Activated T-helper 1 cell treated with anti-CD3 and anti-CD28 coated beads, Interleukin-12 subunit alpha, Interleukin-12 subunit beta, Interleukin-2, Interleukin-4 antibody, amounts not matched to agents 30 ng/mL and 10 ng/mL and 1 ng/mL, durations not matched to agents 14 hours and 24 hours and 36 hours (primary cell): ENCODE data around the gene FBLIM1. TPM values are rescaled to one million over a fixed set of nuclear protein-coding genes. Genes with fewer than 3 reads are reported as not detected.

ENCODE experiments used
- DNase-seq: peaks from one replicate; pipeline ENCODE4 v3.0.0; 2021; ENCODE audit warnings: low spot score
- H3K27ac Mint-ChIP-seq: one replicate; pipeline ENCODE4 v1.8.0; 2021; ENCODE audit warnings: mild to moderate bottlenecking, mixed read lengths
- H3K27me3 Mint-ChIP-seq: one replicate; pipeline ENCODE4 v1.8.0; 2022; ENCODE audit warnings: mild to moderate bottlenecking, moderate library complexity, mixed read lengths; ENCODE audit not compliant: insufficient read depth
- H3K36me3 Mint-ChIP-seq: one replicate; pipeline ENCODE4 v1.8.0; 2021; ENCODE audit warnings: low read depth, mixed read lengths
- H3K4me1 Mint-ChIP-seq: one replicate; pipeline ENCODE4 v1.8.0; 2021; ENCODE audit warnings: low read depth, mixed read lengths
- H3K4me3 Mint-ChIP-seq: one replicate; pipeline ENCODE4 v1.8.0; 2021; ENCODE audit warnings: mild to moderate bottlenecking, moderate library complexity, mixed read lengths
- H3K9me3 Mint-ChIP-seq: one replicate; pipeline ENCODE4 v1.8.0; 2021; ENCODE audit warnings: mixed read lengths
- intact Hi-C: fragments of 100-400 bp; cut with micrococcal nuclease; formaldehyde crosslinking; loops from one replicate; pipeline ENCODE4 v1.15.1; 2024
- total RNA-seq: library from RNA; stranded (reverse); gene quantifications from 2 replicates; pipeline ENCODE4 v1.2.3, GENCODE V29; 2022

FBLIM1 gene, protein sequence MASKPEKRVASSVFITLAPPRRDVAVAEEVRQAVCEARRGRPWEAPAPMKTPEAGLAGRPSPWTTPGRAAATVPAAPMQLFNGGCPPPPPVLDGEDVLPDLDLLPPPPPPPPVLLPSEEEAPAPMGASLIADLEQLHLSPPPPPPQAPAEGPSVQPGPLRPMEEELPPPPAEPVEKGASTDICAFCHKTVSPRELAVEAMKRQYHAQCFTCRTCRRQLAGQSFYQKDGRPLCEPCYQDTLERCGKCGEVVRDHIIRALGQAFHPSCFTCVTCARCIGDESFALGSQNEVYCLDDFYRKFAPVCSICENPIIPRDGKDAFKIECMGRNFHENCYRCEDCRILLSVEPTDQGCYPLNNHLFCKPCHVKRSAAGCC
- not detected in 2 replicates for total RNA-seq

DNA sequence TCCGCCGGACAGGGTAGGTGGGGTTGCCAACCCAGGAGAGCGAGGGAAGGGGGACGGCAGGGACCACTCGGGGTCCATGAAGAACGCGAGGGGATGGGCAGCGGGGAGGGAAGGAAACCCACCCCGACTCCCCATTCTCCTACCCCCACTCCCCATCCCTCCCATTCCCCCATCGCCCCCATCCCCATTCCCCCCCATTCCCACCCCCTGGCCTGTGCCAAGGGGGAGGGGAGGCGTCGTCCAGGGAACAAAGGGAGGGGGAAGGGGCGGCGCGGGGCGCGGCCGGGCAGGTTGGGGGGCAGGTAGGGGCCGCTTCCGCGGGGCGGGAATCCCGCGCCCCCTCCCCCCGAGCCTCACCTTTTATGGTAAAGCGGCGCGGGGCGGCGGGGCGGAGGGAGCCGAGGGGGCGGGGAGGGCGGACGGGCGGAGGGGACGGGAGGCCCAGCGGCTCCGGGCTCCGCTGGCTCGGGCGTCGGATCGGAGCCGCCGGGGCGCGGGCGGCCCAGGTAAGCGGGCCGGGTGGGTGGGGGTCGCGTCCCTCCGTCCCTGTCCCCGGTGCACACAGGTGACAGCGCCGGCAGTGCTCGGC is at the start of gene FBLIM1:
Gene FBLIM1 (plus strand): TSS at position 453 of the 589 bp plus-strand sequence. CDS start 6,189 bp downstream, outside the sequence.
- DNase-seq = no peak
- no peaks in the 10 kb centered on the region for H3K9me3 Mint-ChIP-seq
- peaks cover 5% of the 10 kb centered on the region for H3K4me1 Mint-ChIP-seq
- H3K36me3 Mint-ChIP-seq = no peaks in the 10 kb centered on the region
- H3K27me3 Mint-ChIP-seq = peaks cover 47% of the 10 kb centered on the region
- intact Hi-C loops = no loop called here
- H3K27ac Mint-ChIP-seq = no peak within 1 kb of the TSS
- peak within 1 kb of the TSS; percentile 40 for H3K4me3 Mint-ChIP-seq

- Mint-ChIP-seq H3K27ac (no peak overlapping the region), H3K4me3 (no peak overlapping the region), H3K9me3 (no peaks in the 10 kb centered on the region), H3K4me1 (peaks cover 7% of the 10 kb centered on the region), H3K36me3 (peaks cover 13% of the 10 kb centered on the region), H3K27me3 (no peaks in the 10 kb centered on the region)
- no peak for DNase-seq
- intact Hi-C loops = no loop called here
Observed at GRCh38 chr1:15709226-15709625, 49.4 kb upstream of the FBLIM1 start.

- intact Hi-C loops = no loop called here
- no peak for DNase-seq
- Mint-ChIP-seq H3K9me3 (no peaks in the 10 kb centered on the region), H3K4me3 (no peak overlapping the region), H3K36me3 (no peaks in the 10 kb centered on the region), H3K4me1 (no peaks in the 10 kb centered on the region), H3K27ac (no peak overlapping the region), H3K27me3 (no peaks in the 10 kb centered on the region)
Observed at GRCh38 chr1:15712168-15712567, 46.4 kb upstream of the FBLIM1 start.

- no peaks in the 10 kb centered on the region for H3K4me1 Mint-ChIP-seq
- no peak overlapping the region for H3K4me3 Mint-ChIP-seq
- intact Hi-C loops = no loop called here
- H3K36me3 Mint-ChIP-seq = peaks cover 7% of the 10 kb centered on the region
- no peaks in the 10 kb centered on the region for H3K27me3 Mint-ChIP-seq
- H3K27ac Mint-ChIP-seq = peak overlapping the region; percentile 48
- no peaks in the 10 kb centered on the region for H3K9me3 Mint-ChIP-seq
- DNase-seq = no peak
Observed at GRCh38 chr1:15714406-15715136, 44.0 kb upstream of the FBLIM1 start.

- intact Hi-C loops = no loop called here
- DNase-seq = no peak
- H3K36me3 Mint-ChIP-seq = peaks cover 9% of the 10 kb centered on the region
- no peaks in the 10 kb centered on the region for H3K27me3 Mint-ChIP-seq
- H3K9me3 Mint-ChIP-seq = no peaks in the 10 kb centered on the region
- no peak overlapping the region for H3K4me3 Mint-ChIP-seq
- H3K27ac Mint-ChIP-seq = no peak overlapping the region
- no peaks in the 10 kb centered on the region for H3K4me1 Mint-ChIP-seq
Observed at GRCh38 chr1:15717418-15718125, 41.0 kb upstream of the FBLIM1 start.

DNA sequence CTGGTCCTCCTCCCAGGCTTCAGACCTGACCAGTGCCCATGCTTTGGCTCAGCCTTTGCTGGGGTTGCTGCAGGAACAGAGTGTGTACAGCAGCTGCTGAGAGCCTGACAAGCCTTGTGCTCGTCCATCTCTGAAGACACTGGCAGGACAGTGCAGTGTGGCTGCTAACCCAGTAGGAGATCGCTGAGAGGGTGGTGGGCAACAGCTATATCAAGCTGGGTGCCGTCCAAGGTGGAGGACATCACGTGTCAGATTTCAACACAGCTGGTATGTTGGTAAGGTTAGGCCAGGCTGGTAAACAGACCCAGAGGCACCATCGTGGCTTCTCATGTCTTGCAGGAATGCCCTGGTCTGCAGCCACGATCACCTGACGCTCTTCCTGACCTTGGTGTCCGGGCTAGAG is 40.4 kb upstream of the FBLIM1 start:
- Mint-ChIP-seq H3K9me3 (no peaks in the 10 kb centered on the region), H3K36me3 (peaks cover 12% of the 10 kb centered on the region), H3K27ac (no peak overlapping the region), H3K4me1 (no peaks in the 10 kb centered on the region), H3K27me3 (no peaks in the 10 kb centered on the region), H3K4me3 (no peak overlapping the region)
- no peak for DNase-seq
- intact Hi-C loops = no loop called here

DNA sequence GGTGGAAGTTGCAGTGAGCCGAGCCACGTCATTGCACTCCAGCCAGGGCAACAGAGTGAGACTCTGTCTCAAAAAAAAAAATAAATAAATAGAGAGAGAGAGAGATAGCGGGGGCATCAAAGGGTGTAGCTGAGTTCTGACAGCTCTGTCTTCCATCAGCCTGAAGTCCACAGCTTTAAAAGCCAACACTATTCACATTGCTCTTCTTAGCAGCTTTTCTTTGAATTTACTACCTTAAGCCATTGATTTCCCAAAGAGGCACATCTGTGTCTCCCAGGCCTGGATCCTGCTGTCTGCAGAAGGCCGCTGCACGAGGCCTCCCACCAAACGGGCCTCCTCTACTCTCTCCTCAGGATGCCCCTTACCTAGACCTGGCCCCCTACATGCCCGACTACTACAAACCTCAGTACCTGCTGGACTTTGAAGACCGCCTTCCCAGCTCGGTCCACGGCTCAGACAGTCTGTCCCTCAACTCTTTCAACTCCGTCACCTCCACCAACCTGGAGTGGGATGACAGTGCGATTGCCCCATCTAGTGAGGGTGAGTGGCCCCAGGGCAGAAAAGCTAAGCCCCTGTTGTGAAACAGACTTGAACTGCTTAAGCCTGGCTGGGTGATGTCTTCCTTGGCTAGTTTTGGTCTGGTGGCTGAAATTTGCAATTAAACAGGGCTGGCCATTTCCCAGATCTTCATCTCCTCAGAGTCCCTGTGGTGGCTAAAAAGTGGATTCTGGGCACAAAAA is 39.0 kb upstream of the FBLIM1 start:
- Mint-ChIP-seq H3K4me3 (no peak overlapping the region), H3K27me3 (no peaks in the 10 kb centered on the region), H3K27ac (no peak overlapping the region), H3K9me3 (no peaks in the 10 kb centered on the region), H3K4me1 (no peaks in the 10 kb centered on the region), H3K36me3 (peaks cover 12% of the 10 kb centered on the region)
- no peak for DNase-seq
- intact Hi-C loops = no loop called here

- intact Hi-C loops = no loop called here
- Mint-ChIP-seq H3K4me1 (no peaks in the 10 kb centered on the region), H3K4me3 (no peak overlapping the region)
Observed at GRCh38 chr1:15720861-15721260, 37.7 kb upstream of the FBLIM1 start.

GRCh38 chr1:15722411-15722810 is 36.2 kb upstream of the FBLIM1 start:
- intact Hi-C loops = no loop called here
- Mint-ChIP-seq H3K9me3 (no peaks in the 10 kb centered on the region), H3K4me3 (no peak overlapping the region), H3K27me3 (no peaks in the 10 kb centered on the region), H3K4me1 (no peaks in the 10 kb centered on the region), H3K36me3 (peaks cover 21% of the 10 kb centered on the region), H3K27ac (no peak overlapping the region)
- DNase-seq = no peak

More at GRCh38 chr1:15720861-15721260, 37.7 kb upstream of the FBLIM1 start:
- Mint-ChIP-seq H3K9me3 (no peaks in the 10 kb centered on the region), H3K27ac (no peak overlapping the region), H3K27me3 (no peaks in the 10 kb centered on the region), H3K36me3 (peaks cover 13% of the 10 kb centered on the region)
- DNase-seq = no peak

- intact Hi-C loops = no loop called here
- Mint-ChIP-seq H3K27ac (no peak overlapping the region), H3K4me1 (no peaks in the 10 kb centered on the region), H3K36me3 (peaks cover 25% of the 10 kb centered on the region), H3K4me3 (no peak overlapping the region), H3K9me3 (no peaks in the 10 kb centered on the region), H3K27me3 (no peaks in the 10 kb centered on the region)
- no peak for DNase-seq
Observed at GRCh38 chr1:15722836-15723532, 35.6 kb upstream of the FBLIM1 start.

- DNase-seq = no peak
- intact Hi-C loops = no loop called here
- Mint-ChIP-seq H3K27me3 (no peaks in the 10 kb centered on the region), H3K27ac (no peak overlapping the region), H3K36me3 (peaks cover 22% of the 10 kb centered on the region), H3K9me3 (no peaks in the 10 kb centered on the region), H3K4me1 (no peaks in the 10 kb centered on the region), H3K4me3 (no peak overlapping the region)
Observed at GRCh38 chr1:15723631-15724246, 34.9 kb upstream of the FBLIM1 start.
